HG03439 (cell line): ENCODE data around the gene RAPGEF2.

Experiments used
- ATAC-seq: cut with Tn5 transposase; IDR thresholded peaks from one replicate; pipeline ENCODE4 v1.9.1; 2021; ENCODE audit warnings: mild to moderate bottlenecking, moderate library complexity; ENCODE audit not compliant: unreplicated experiment

Gene RAPGEF2

GRCh38 chr4:159131564-159131963 lies 28.7 kb downstream of the RAPGEF2 start:
- no peak for ATAC-seq

DNA sequence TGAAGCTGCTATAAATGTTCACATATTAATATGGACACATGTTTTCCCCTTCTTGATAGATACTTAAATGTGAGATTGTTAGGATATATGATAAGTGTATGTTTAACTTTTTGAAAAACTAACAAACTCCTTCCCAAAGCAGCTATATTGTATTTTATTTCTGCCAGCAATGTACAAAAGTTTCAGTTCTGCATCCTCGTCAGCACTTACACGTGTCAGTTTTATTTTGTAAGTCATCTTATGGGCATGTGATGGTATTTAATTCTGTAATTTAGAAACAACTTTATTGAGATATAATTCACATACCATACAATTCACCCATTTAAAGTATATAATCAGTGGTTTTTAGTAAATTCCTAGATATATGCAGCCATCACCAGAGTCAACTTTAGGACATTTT lies 31.6 kb downstream of the RAPGEF2 start:
- no peak for ATAC-seq

GRCh38 chr4:159137176-159137575 lies 34.3 kb downstream of the RAPGEF2 start:
- ATAC-seq = no peak

DNA sequence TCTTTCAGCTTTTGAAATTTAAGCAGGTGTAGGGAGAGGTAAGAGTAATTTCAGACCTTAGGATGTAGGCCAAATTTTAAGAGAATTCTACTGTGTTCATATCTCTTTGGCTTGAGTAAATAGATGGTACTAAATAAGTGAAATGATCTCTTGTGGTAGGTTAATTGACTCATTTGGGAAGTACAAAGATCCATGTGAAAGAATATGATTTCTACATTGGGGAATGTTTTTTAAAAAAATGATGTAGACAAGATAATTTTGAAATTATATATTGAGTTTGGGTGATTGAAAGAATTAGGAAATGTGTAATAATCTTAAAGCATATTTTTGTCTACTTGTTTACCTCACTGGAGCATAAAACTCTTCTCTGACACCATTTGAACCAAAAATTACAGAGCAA lies 35.6 kb downstream of the RAPGEF2 start:
- ATAC-seq = no peak

- no peak for ATAC-seq
Measured at GRCh38 chr4:159141193-159141592, 38.3 kb downstream of the RAPGEF2 start.

GRCh38 chr4:159142241-159142640 lies 39.4 kb downstream of the RAPGEF2 start:
- ATAC-seq = no peak

DNA sequence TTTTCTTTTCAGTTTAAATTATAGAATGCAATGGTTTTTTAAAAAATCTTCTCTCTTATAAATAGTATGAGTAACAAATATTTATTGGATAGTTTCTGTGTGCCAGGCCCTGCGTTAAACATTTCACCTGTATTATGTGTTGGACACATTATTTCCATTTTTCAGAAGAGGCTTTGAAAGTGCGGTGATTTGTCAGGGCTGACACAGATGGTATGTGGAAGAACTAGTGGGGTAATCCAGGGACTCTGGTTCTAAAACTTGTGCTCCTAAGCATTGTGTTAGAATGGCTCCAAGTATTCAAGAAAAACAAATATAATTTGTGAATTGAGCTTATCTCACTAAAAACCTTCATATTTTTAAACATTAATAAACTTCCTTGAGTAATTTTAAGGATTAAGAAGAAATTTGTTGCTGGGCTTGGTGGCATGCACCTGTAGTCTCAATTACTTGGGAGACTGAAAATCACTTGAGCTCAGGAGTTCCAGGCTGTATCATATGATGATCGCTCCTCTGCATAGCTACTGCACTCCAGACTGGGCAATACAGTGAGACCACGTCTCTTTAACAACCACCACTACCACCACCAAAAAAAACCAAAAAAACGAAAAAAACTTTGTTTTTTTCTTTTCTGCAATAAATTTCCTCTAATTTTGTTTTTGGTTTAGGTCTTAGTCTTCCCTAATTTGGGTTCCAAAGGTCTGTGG lies 40.0 kb downstream of the RAPGEF2 start:
- no peak for ATAC-seq

DNA sequence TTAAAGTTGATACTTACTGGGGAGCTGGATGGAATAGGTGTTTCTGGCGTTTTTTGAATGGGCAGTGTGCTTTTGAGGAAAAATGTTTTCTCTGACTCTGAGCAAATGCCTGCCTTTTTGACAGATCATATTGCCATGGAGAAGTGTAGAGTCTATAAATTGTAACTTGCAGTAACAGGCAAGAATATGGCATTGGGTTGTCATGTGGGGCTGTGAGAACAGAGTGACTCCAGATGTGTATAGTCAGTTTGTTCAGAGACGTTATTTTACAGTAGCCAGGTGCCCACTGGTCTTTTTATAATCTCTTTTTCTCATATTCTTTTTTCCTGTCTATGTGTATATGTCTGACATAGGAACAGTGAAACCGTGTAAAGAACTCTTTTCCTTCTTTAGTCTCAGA lies 40.8 kb downstream of the RAPGEF2 start:
- no peak for ATAC-seq

DNA sequence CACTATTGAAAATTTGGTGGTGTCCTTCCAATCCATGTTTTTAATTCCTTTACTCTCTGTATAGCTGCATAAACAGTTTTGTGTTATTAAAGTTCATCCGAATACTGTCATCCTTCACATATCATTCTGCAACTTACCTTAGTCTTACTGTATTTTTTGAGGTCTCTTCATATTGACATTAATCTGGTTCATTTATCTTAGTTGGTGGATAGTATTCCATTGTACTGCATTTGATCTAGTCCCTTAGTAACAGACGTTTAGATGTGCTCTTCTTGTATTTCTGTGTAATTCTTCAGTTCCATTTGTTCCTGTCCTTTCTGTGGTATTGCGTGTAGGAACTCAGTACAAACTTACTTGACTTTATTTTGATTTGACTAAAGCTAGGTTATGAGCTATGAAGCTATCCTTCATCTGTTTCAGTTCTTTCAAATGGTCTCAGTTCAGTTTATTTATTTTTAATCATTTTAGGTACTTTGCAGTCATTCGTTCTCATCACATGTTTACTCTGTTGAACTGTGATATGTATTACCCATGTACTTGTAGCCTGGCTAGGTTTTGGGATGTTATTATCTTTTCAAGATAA lies 41.3 kb downstream of the RAPGEF2 start:
- ATAC-seq = no peak

- no peak for ATAC-seq
Measured at GRCh38 chr4:159145318-159145991, 42.6 kb downstream of the RAPGEF2 start.

DNA sequence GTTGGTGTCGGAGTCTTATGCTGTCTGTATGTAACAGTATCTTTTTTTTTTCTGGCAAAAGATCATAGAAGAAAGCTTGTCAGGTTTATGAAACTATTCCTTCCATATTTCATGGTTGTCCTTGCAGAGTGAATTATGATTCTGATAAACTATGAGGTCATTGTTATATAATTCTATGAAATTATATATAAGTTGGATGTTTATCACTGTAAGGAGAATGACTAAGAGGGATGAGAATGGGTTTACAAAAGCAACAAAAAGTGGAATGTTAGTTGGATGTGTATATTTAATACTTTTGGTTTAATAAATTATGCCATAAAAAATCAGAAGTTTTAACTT lies 43.1 kb downstream of the RAPGEF2 start:
- ATAC-seq = no peak

- ATAC-seq = no peak
Measured at GRCh38 chr4:159146488-159146887, 43.6 kb downstream of the RAPGEF2 start.

GRCh38 chr4:159148441-159148840 lies 45.6 kb downstream of the RAPGEF2 start:
- no peak for ATAC-seq

GRCh38 chr4:159149666-159150065 lies 46.8 kb downstream of the RAPGEF2 start:
- no peak for ATAC-seq

GRCh38 chr4:159150396-159150795 lies 47.5 kb downstream of the RAPGEF2 start:
- no peak for ATAC-seq

GRCh38 chr4:159150821-159151390 lies 48.0 kb downstream of the RAPGEF2 start:
- peak; percentile 56 for ATAC-seq

DNA sequence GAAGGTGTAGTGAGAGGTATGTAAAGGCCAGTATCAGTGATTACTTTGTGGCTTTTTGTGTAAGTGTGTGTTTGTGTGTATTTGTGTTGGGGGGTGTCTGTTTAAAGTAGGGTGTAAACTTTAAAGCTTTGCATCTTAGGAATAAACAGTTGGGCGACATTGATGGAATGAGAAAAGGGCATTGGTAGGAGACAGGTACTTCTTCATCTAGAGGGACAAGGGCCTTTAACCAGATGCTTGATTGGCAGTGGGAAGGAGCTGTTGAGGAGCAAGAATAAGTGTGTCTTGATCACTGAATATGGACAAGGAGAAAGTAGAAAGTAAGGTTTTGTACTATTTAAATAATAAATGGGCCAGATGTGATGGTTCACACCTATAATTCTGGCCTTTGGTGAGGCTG lies 48.8 kb downstream of the RAPGEF2 start:
- no peak for ATAC-seq

GRCh38 chr4:159152181-159152580 lies 49.3 kb downstream of the RAPGEF2 start:
- ATAC-seq = no peak

- no peak for ATAC-seq
Measured at GRCh38 chr4:159153669-159154068, 50.8 kb downstream of the RAPGEF2 start.

GRCh38 chr4:159155119-159155518 lies 52.2 kb downstream of the RAPGEF2 start:
- no peak for ATAC-seq

DNA sequence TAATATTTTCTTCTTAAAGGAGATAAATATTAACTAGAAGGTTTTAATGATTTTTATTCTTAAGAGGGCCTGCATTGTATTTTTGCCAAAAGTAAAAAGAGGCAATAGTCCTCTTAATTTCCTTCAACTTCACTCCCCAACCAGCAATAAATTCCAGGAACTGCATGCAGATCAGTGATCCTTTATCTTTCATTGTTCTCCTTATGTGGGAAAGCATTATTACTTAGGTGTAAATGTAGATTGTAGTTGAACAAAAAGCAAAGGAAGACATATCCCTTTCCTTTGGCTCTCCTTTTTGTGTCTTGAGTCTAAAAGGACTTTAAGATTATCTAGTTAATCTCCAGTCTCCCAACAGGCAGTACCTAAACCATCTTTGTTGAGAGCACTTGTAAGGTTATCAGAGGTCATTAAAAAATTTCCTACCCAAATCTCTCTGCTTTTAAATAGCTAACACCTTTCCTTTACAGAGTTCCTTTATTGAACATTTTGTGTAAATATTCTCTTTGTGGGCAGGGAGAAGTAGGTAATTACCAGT lies 55.3 kb downstream of the RAPGEF2 start:
- no peak for ATAC-seq

- no peak for ATAC-seq
Measured at GRCh38 chr4:159158985-159159384, 56.1 kb downstream of the RAPGEF2 start.
